CD14-positive monocyte (primary cell): ENCODE data around the gene KMT2D. TPM values are rescaled to one million over a fixed set of nuclear protein-coding genes. Genes with fewer than 3 reads are reported as not detected.

Experiments
- DNase-seq, 3 donors: peaks; one replicate each; pipeline ENCODE4 v3.0.0-alpha.2; 2011 to 2022
- H2AFZ ChIP-seq: 2 replicates; pipeline ENCODE4 v1.6.0; 2012; ENCODE audit warnings: mild to moderate bottlenecking, low read depth, low read length, inconsistent platforms; ENCODE audit not compliant: insufficient read depth, poor library complexity, severe bottlenecking
- H3K27ac ChIP-seq, 2 donors: 1 replicate in 1 of 2; 2 replicates in 1 of 2; pipeline ENCODE4 v1.5.1; 2012 to 2013; ENCODE audit warnings: low read length in 2 of 2, control low read depth in 1 of 2, inconsistent platforms in 1 of 2, low read depth in 1 of 2, mild to moderate bottlenecking in 1 of 2
- H3K27me3 ChIP-seq, 2 donors: one replicate each; pipeline versions ENCODE4 v1.6.0 to v1.6.1; 2011 to 2013; ENCODE audit warnings: low read length in 2 of 2; ENCODE audit not compliant: control insufficient read depth in 2 of 2, insufficient read depth in 2 of 2
- H3K36me3 ChIP-seq, 2 donors: replicated peaks in 1 of 2; 1 replicate in 1 of 2; 2 replicates in 1 of 2; pipeline versions ENCODE4 v1.5.1 to v1.6.1; 2012 to 2013; ENCODE audit warnings: low read length in 2 of 2, control low read depth in 1 of 2, inconsistent platforms in 1 of 2, mild to moderate bottlenecking in 1 of 2; ENCODE audit not compliant: insufficient read depth in 2 of 2, control insufficient read depth in 1 of 2
- H3K4me1 ChIP-seq, 2 donors: 1 replicate in 1 of 2; 2 replicates in 1 of 2; pipeline versions ENCODE4 v1.5.1 to v1.6.1; 2012 to 2013; ENCODE audit warnings: low read length in 2 of 2, control low read depth in 1 of 2, inconsistent platforms in 1 of 2, mild to moderate bottlenecking in 1 of 2, moderate library complexity in 1 of 2; ENCODE audit not compliant: insufficient read depth in 2 of 2, control insufficient read depth in 1 of 2
- H3K4me2 ChIP-seq: replicated peaks from 2 replicates; pipeline ENCODE3; 2012; ENCODE audit warnings: low read length, moderate library complexity, mild to moderate bottlenecking; ENCODE audit not compliant: poor library complexity, severe bottlenecking; ENCODE audit errors: extremely low read depth
- H3K4me3 ChIP-seq, 3 experiments: fragments of 200-600 bp in 1 of 3; sonication (generic) in 1 of 3; replicated peaks in 1 of 3; 1 replicate in 2 of 3; 2 replicates in 1 of 3; pipeline ENCODE4 v1.5.1; 2011 to 2013; ENCODE audit warnings: low read length in 3 of 3, mild to moderate bottlenecking in 3 of 3, control low read depth in 2 of 3, low read depth in 2 of 3, inconsistent platforms in 1 of 3, moderate library complexity in 1 of 3
- H3K79me2 ChIP-seq: 2 replicates; pipeline ENCODE4 v1.6.0; 2012; ENCODE audit warnings: mild to moderate bottlenecking, control low read depth, inconsistent platforms, low read length, moderate library complexity; ENCODE audit not compliant: insufficient read depth
- H3K9ac ChIP-seq: 2 replicates; pipeline ENCODE4 v1.6.0; 2017; ENCODE audit warnings: low read length, mild to moderate bottlenecking; ENCODE audit not compliant: insufficient read depth, poor library complexity, severe bottlenecking
- H3K9me3 ChIP-seq, 2 donors: replicated peaks in 1 of 2; 1 replicate in 1 of 2; 2 replicates in 1 of 2; pipeline versions ENCODE4 v1.5.1 to v1.6.1; 2012 to 2013; ENCODE audit warnings: low read length in 2 of 2, control low read depth in 1 of 2; ENCODE audit not compliant: control insufficient read depth in 1 of 2, insufficient read depth in 1 of 2
- H4K20me1 ChIP-seq: 2 replicates; pipeline ENCODE4 v1.6.0; 2012; ENCODE audit warnings: mild to moderate bottlenecking, low read length, control low read depth, moderate library complexity; ENCODE audit not compliant: insufficient read depth
- H3K27ac Mint-ChIP-seq, 7 donors: one replicate each; pipeline ENCODE4 v1.8.0; 2020; ENCODE audit warnings: mild to moderate bottlenecking in 7 of 7, mixed read lengths in 7 of 7, moderate library complexity in 6 of 7, inconsistent platforms in 2 of 7
- H3K27me3 Mint-ChIP-seq, 3 donors: one replicate each; pipeline ENCODE4 v1.8.0; 2021 to 2022; ENCODE audit warnings: low read depth in 3 of 3, mild to moderate bottlenecking in 3 of 3, mixed read lengths in 3 of 3, moderate library complexity in 3 of 3, inconsistent platforms in 1 of 3
- H3K36me3 Mint-ChIP-seq, 2 donors: one replicate each; pipeline ENCODE4 v1.8.0; 2020; ENCODE audit warnings: mixed read lengths in 2 of 2, inconsistent platforms in 1 of 2, mild to moderate bottlenecking in 1 of 2
- H3K4me1 Mint-ChIP-seq: one replicate; pipeline ENCODE4 v1.8.0; 2020; ENCODE audit warnings: mild to moderate bottlenecking, mixed read lengths
- H3K4me3 Mint-ChIP-seq, 2 donors: one replicate each; pipeline ENCODE4 v1.8.0; 2020; ENCODE audit warnings: mild to moderate bottlenecking in 2 of 2, mixed read lengths in 2 of 2, moderate library complexity in 1 of 2
- H3K9me3 Mint-ChIP-seq, 7 donors: one replicate each; pipeline ENCODE4 v1.8.0; 2020 to 2022; ENCODE audit warnings: mixed read lengths in 7 of 7, mild to moderate bottlenecking in 6 of 7, moderate library complexity in 6 of 7, inconsistent platforms in 2 of 7
- CTCF ChIP-seq: fragments of 200-600 bp; IDR thresholded peaks from one replicate; pipeline ENCODE4 v1.8.0; 2022; ENCODE audit warnings: antibody characterized with exemption, mild to moderate bottlenecking
- WGBS: methylation state at CpG from one replicate; pipeline ENCODE4 v1.1.5; 2013; ENCODE audit warnings: missing lambda C conversion rate; ENCODE audit not compliant: insufficient coverage; 5-methylcytosine and 5-hydroxymethylcytosine counted together
- intact Hi-C, 2 donors: fragments of 100-400 bp; cut with micrococcal nuclease; formaldehyde crosslinking; loops; one replicate each; pipeline versions ENCODE4 v1.15.0 to v1.15.1; 2023
- polyA plus RNA-seq, 3 donors: library from polyadenylated mRNA; depleted of rRNA in 1 of 3; unstranded in 2 of 3; stranded (reverse) in 1 of 3; fragments of 300-500 nt in 2 of 3; fragments of >200 nt in 1 of 3; fragmentation: Illumina TruSeq in 2 of 3; gene quantifications; 1 replicate in 2 of 3; 2 replicates in 1 of 3; pipeline ENCODE4 v1.2.3, GENCODE V29; 2012 to 2021

KMT2D gene
- polyA plus RNA-seq, 3 donors: 1.2 to 66.9 (median 2.7) TPM

DNA sequence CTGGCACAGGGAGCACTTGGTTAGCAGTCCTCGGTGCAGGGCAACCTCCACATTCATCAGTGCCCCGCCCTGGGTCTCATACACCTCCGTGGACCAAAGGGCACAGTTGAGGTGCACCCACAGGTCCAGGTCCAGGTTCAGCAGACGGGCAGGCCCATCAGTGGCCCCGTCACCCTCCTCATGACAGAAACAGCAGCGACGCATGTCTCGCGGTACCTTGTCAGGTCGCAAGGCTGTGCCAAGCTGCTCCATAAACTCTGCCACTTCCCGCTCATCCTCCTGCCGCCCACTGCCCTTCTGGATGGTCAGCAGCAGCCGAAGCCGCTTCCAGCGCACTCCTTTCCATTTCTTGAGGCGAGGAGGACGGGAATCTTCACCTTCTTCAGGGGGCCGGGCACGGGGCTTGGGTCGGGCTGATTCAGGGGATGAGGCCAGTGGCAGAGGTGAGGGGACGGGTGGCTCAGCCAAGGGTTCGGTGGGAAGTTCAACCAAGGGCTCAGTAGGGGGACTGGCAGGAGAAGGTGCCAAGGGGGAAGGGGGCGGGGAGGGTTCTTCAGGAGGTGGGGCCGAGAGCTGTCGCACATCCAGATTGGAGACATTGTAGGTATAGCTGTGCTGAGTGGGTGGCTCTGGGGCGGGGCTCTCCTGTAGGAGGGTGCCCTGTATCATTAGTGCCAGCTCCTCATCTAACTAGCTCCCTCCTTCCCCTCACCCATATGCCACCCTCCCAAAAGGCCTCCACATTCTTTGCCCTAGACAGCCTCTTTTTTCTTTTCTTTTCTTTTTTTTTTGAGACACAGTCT is 33.7 kb downstream of the KMT2D start:
- peaks cover 0 to 1% (median 0%) of the 10 kb centered on the region in 3 donors for H3K27me3 Mint-ChIP-seq
- no peak overlapping the region for H3K4me3 Mint-ChIP-seq
- H3K27me3 ChIP-seq: no peaks in the 10 kb centered on the region
- no peaks in the 10 kb centered on the region for H3K9me3 ChIP-seq
- H3K4me2 ChIP-seq: no peak overlapping the region
- intact Hi-C loops: no loop called here
- H4K20me1 ChIP-seq: peaks cover 77% of the 10 kb centered on the region
- H3K36me3 Mint-ChIP-seq: peaks cover 80 to 96% of the 10 kb centered on the region in 2 donors
- H3K9me3 Mint-ChIP-seq: no peaks in the 10 kb centered on the region
- H3K79me2 ChIP-seq: peaks cover 10% of the 10 kb centered on the region
- no peak overlapping the region for H3K9ac ChIP-seq
- no peaks in the 10 kb centered on the region for H3K4me1 ChIP-seq
- H2AFZ ChIP-seq: no peak overlapping the region
- DNase-seq: peak in 1 of 3 donors; percentile 4
- H3K4me3 ChIP-seq: no peak overlapping the region
- H3K4me1 Mint-ChIP-seq: peaks cover 14% of the 10 kb centered on the region
- WGBS: over 99% methylated on average over 23 of the region's 26 CpGs
- no peak overlapping the region for H3K27ac ChIP-seq
- peaks cover 95 to 100% of the 10 kb centered on the region in 2 donors for H3K36me3 ChIP-seq
- H3K27ac Mint-ChIP-seq: peak overlapping the region in 5 of 7 donors; percentile 11 to 90 (median 83)
- no peak for TF ChIP-seq CTCF

DNA sequence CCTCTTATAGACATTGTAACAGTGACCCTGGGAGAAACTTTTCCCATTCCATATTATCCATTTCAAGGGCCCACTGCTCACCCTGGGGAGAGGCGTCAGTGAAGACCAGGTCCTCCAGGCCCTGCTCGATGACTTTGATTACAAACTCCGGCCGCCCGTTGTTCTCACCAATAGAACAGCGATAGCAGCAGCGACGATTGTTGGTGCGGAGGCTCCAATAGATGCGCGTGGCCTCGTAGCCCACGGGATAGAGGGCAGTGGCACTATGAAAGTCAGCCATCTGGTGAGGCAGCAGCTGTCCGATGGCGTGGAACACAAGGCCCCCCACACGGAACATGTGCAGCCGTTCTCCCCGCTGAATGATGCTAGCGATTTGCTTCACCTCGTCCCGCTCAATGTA is 34.5 kb downstream of the KMT2D start:
- WGBS: 99% methylated on average over 21 of the region's 21 CpGs
- Histone ChIP-seq H3K4me2 (no peak overlapping the region), H3K27me3 (no peaks in the 10 kb centered on the region), H4K20me1 (peaks cover 69% of the 10 kb centered on the region), H3K9me3 (no peaks in the 10 kb centered on the region), H3K27ac (peak overlapping the region in 1 of 2 donors; percentile 26), H3K4me1 (no peaks in the 10 kb centered on the region), H3K4me3 (no peak overlapping the region), H2AFZ (no peak overlapping the region), H3K79me2 (peaks cover 10% of the 10 kb centered on the region), H3K36me3 (peaks cover 95 to 100% of the 10 kb centered on the region in 2 donors), H3K9ac (no peak overlapping the region)
- Mint-ChIP-seq H3K27ac (peak overlapping the region in 5 of 7 donors; percentile 2 to 75 (median 18)), H3K27me3 (no peaks in the 10 kb centered on the region), H3K9me3 (no peaks in the 10 kb centered on the region), H3K4me1 (peaks cover 14% of the 10 kb centered on the region), H3K4me3 (no peak overlapping the region), H3K36me3 (peaks cover 81 to 96% of the 10 kb centered on the region in 2 donors)
- TF ChIP-seq CTCF: no peak
- DNase-seq: no peak
- intact Hi-C loops: no loop called here
